OCI-LY7 (cell line): ENCODE measurements around the gene PIM3. TPM values are rescaled to one million over a fixed set of nuclear protein-coding genes. Genes with fewer than 3 reads are reported as not detected.
A peak's percentile ranks its signal among the peaks of the same experiment; 100 is the strongest.

Experiments used
- BruUV-seq: library from RNA; stranded (reverse); fragments of 400-500 nt; replicated peaks from 2 replicates; lab custom pipeline; 2021; lab: Mats Ljungman, UMichigan
- CTCF ChIA-PET: fragments of 300-600 bp; sonication (Branson Sonifier 250); formaldehyde crosslinking; loops from one replicate; lab custom pipeline; 2022; ENCODE audit warnings: antibody characterized with exemption; ENCODE audit not compliant: unreplicated experiment; lab: Charles Lee
- POLR2A ChIA-PET: fragments of 300-600 bp; sonication (Branson Sonifier 250); formaldehyde crosslinking; loops from one replicate; lab custom pipeline; 2022; ENCODE audit warnings: antibody characterized with exemption; lab: Charles Lee
- DNase-seq: peaks from one replicate; pipeline ENCODE4 v3.0.0-alpha.2; 2015; ENCODE audit warnings: low spot score
- H2AFZ ChIP-seq: fragments of 200-600 bp; sonication (generic), shearing (Covaris generic); 2 replicates; pipeline ENCODE4 v1.6.1; 2014; ENCODE audit warnings: mild to moderate bottlenecking, antibody characterized with exemption, low read length, moderate library complexity
- H3K27ac ChIP-seq: fragments of 200-600 bp; sonication (generic); 2 replicates; pipeline ENCODE4 v1.5.1; 2014; ENCODE audit warnings: mixed run types, low read depth, mild to moderate bottlenecking, moderate library complexity, low read length, inconsistent platforms; ENCODE audit not compliant: poor library complexity, severe bottlenecking
- H3K36me3 ChIP-seq: fragments of 200-600 bp; sonication (generic); 2 replicates; pipeline ENCODE4 v1.6.1; 2014; ENCODE audit warnings: mild to moderate bottlenecking, antibody characterized with exemption, low read length, moderate library complexity, mixed read lengths; ENCODE audit not compliant: insufficient read depth
- H3K4me1 ChIP-seq: fragments of 200-600 bp; sonication (generic); 2 replicates; pipeline ENCODE4 v1.5.1; 2014; ENCODE audit warnings: mild to moderate bottlenecking, low read length; ENCODE audit not compliant: insufficient read depth, poor library complexity, severe bottlenecking
- H3K4me2 ChIP-seq: fragments of 200-600 bp; sonication (generic); 2 replicates; pipeline ENCODE4 v1.6.1; 2014; ENCODE audit warnings: mild to moderate bottlenecking, low read length
- H3K4me3 ChIP-seq: fragments of 200-600 bp; sonication (generic); 2 replicates; pipeline ENCODE4 v1.5.1; 2014; ENCODE audit warnings: mild to moderate bottlenecking, low read depth, low read length; ENCODE audit not compliant: poor library complexity, severe bottlenecking
- H3K79me2 ChIP-seq: fragments of 200-600 bp; sonication (generic); 2 replicates; pipeline ENCODE4 v1.6.1; 2016; ENCODE audit warnings: low read depth, mild to moderate bottlenecking, low read length, moderate library complexity, mixed read lengths; ENCODE audit not compliant: insufficient read depth
- H3K9me2 ChIP-seq: fragments of 200-600 bp; sonication (generic); 2 replicates; pipeline ENCODE4 v1.6.1; 2016; ENCODE audit warnings: mild to moderate bottlenecking, low read length, mixed read lengths; ENCODE audit not compliant: insufficient read depth
- H3K9me3 ChIP-seq: fragments of 200-600 bp; sonication (generic); 2 replicates; pipeline ENCODE4 v1.6.1; 2014; ENCODE audit warnings: mild to moderate bottlenecking, mixed run types, low read length, mixed read lengths
- H4K20me1 ChIP-seq: fragments of 200-600 bp; sonication (generic); 2 replicates; pipeline ENCODE4 v1.6.1; 2014; ENCODE audit warnings: mild to moderate bottlenecking, antibody characterized with exemption, low read length, moderate library complexity, mixed read lengths; ENCODE audit not compliant: insufficient read depth
- EZH2phosphoT487 ChIP-seq: fragments of 200-600 bp; sonication (generic); IDR thresholded peaks from 2 replicates; pipeline ENCODE4 v1.6.1; 2018; ENCODE audit warnings: low read depth, borderline replicate concordance, mild to moderate bottlenecking, mixed run types, antibody characterized with exemption, low read length, moderate library complexity, mixed read lengths
- intact Hi-C: fragments of 100-400 bp; cut with micrococcal nuclease; formaldehyde crosslinking; loops from one replicate; pipeline ENCODE4 v1.10.0; 2022; ENCODE audit not compliant: unreplicated experiment
- total RNA-seq, 2 experiments: library from RNA; depleted of rRNA in 1 of 2; stranded (reverse); fragments of >200 nt in 1 of 2; shearing (Covaris generic) in 1 of 2; gene quantifications; 2 replicates each; pipeline ENCODE4 v1.2.3, GENCODE V29; 2014 to 2022
- TF ChIP-seq, protein P1 (sequence below): fragments of 200-600 bp; sonication (generic); conservative IDR thresholded peaks from 2 replicates; pipeline ENCODE4 v1.5.1; 2014; ENCODE audit warnings: mild to moderate bottlenecking, antibody characterized with exemption, low read length, moderate library complexity, mixed read lengths

PIM3 gene
- total RNA-seq, 2 experiments from 2014 or later = 60.5 to 81.7 TPM

DNA sequence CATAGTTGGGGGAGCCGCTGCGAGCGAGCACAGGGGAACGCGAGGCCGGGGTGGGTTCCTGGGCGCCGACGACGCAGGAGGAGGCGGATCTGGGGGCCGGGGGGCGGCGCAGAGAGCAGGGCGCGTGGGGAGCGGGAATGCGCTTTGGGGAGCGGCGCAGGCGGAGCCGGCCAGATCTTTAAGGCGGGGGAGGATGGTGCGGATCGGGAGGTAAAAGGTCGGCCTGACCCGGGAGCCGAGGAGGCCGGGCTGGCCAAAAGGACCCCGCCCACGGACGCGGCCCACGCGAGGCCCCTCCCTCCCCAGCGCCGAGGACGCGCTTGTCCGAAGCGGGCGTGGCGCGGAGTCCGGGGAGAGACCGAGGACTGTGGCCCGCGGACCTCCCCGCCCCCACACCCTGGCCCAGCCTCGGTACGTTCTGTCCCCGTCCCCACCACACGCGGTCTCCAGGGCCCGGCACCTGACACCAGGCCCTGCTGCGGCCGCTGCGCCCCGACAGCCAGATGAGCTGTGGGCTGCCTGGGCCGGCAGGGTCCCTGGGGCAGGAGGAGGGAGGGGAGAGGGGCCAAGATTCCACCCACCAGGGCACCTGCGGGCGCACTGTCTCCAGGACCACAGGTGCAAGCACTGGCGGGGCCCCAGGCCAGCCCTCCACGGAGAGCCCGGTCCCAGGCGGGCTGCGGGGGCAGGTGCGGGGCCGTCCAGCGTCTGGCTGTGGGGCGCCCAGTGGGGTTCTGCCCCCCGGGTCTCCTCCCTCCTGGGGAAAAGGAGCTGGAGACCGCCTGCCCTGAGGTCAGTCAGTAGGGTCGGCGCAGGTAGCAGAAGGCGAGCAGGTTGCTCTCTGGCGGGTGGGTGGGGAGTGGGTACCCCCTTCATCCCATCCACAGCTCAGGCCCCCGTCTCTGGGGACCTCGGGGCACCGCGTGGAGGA is 10.9 kb downstream of the PIM3 start:
- H3K4me3 ChIP-seq = peak overlapping the region; percentile 46
- intact Hi-C loops = no loop called here

DNA sequence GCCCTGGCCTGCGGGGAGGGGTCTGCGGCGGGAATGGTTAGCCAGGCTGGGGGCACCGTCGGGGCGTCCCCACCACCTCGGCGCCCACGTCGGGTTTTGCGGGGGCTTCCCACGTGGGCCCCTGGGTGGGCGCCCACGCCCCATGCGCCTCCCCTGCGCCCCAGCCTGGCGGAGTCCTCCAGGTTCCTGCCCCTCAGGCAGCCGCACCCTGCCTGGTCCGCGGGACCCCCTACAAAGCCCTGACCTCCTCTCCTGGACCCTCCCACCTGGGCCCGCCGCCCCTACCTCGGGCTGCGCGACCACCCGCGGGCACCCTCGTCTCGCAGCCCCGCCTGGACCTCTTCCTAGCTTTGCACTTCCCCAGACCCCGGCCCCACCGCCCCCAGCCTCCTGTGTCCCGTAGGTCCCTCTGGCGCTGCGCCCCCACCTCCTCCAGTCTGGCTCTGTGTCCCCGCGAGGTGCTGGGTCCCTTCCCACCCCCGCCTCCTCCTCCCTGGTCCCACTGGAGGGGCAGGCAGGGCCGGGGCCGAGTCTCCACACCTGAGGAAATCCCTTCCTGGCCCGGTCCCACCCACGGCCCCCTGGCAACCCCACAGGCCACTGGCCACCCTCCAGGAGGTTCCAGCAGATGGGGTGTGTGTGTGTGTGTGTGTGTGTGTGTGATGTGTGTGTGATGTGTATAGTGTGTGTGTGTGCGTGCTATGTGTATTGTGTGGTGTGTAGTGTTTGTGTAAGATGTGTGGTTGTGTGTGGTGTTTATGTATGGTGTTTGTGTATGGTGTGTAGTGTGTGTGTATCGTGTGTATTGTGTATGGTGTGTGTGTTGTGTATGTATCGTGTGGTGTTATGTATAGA is 11.8 kb downstream of the PIM3 start:
- CTCF ChIA-PET = no interaction called here
- no peak for TF ChIP-seq EZH2phosphoT487
- TF ChIP-seq, protein P1, sequence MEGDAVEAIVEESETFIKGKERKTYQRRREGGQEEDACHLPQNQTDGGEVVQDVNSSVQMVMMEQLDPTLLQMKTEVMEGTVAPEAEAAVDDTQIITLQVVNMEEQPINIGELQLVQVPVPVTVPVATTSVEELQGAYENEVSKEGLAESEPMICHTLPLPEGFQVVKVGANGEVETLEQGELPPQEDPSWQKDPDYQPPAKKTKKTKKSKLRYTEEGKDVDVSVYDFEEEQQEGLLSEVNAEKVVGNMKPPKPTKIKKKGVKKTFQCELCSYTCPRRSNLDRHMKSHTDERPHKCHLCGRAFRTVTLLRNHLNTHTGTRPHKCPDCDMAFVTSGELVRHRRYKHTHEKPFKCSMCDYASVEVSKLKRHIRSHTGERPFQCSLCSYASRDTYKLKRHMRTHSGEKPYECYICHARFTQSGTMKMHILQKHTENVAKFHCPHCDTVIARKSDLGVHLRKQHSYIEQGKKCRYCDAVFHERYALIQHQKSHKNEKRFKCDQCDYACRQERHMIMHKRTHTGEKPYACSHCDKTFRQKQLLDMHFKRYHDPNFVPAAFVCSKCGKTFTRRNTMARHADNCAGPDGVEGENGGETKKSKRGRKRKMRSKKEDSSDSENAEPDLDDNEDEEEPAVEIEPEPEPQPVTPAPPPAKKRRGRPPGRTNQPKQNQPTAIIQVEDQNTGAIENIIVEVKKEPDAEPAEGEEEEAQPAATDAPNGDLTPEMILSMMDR = no peak
- H3K36me3 ChIP-seq = no peaks in the 10 kb centered on the region
- H3K27ac ChIP-seq = no peak overlapping the region
- intact Hi-C loops = no loop called here
- BruUV-seq = no TSS peak
- H3K4me3 ChIP-seq = no peak overlapping the region
- no peaks in the 10 kb centered on the region for H3K9me2 ChIP-seq
- peaks cover 36% of the 10 kb centered on the region for H3K4me1 ChIP-seq
- H3K79me2 ChIP-seq = no peaks in the 10 kb centered on the region
- DNase-seq = no peak
- POLR2A ChIA-PET = no interaction called here
- no peaks in the 10 kb centered on the region; the same call in 1 of the 2 replicates for H3K9me3 ChIP-seq
- H4K20me1 ChIP-seq = 0 out of 2 replicates have a peak, but pooled peaks cover 4% of the 10 kb centered on the region
- H2AFZ ChIP-seq = no peak overlapping the region
- no peak overlapping the region for H3K4me2 ChIP-seq

More for the DNA sequence above, 10.9 kb downstream of the PIM3 start:
- TF ChIP-seq, protein P1 = no peak
- no peak for TF ChIP-seq EZH2phosphoT487
- no TSS peak for BruUV-seq
- H3K4me1 ChIP-seq = peaks cover 40% of the 10 kb centered on the region
- H3K36me3 ChIP-seq = no peaks in the 10 kb centered on the region
- H4K20me1 ChIP-seq = 0 out of 2 replicates have a peak, but pooled peaks cover 4% of the 10 kb centered on the region
- H3K9me2 ChIP-seq = no peaks in the 10 kb centered on the region
- no peak overlapping the region for H3K27ac ChIP-seq
- DNase-seq = no peak
- H2AFZ ChIP-seq = peak overlapping the region; percentile 68
- peak overlapping the region; percentile 61 for H3K4me2 ChIP-seq
- ChIA-PET CTCF (no interaction called here), POLR2A (no interaction called here)
- H3K79me2 ChIP-seq = no peaks in the 10 kb centered on the region
- no peaks in the 10 kb centered on the region; the same call in 1 of the 2 replicates for H3K9me3 ChIP-seq
